Osteoblast (primary cell): ENCODE results near the gene CHST13. TPM values are rescaled to one million over a fixed set of nuclear protein-coding genes. Genes with fewer than 3 reads are reported as not detected.
A peak's percentile ranks its signal among the peaks of the same experiment; 100 is the strongest.

Source experiments
- DNase-seq: peaks from one replicate; pipeline ENCODE4 v3.0.0; 2011; ENCODE audit warnings: low spot score, mixed read lengths; ENCODE audit not compliant: insufficient read length; ENCODE audit errors: missing footprints
- H2AFZ ChIP-seq: 2 replicates; pipeline ENCODE4 v1.6.0; 2011; ENCODE audit warnings: mild to moderate bottlenecking, low read length
- H3K27ac ChIP-seq: 2 replicates; pipeline ENCODE4 v1.5.1; 2011; ENCODE audit warnings: mild to moderate bottlenecking, low read depth, low read length, moderate library complexity
- H3K27me3 ChIP-seq: 2 replicates; pipeline ENCODE4 v1.6.0; 2012; ENCODE audit warnings: mild to moderate bottlenecking, control low read depth, inconsistent platforms, low read length, moderate library complexity; ENCODE audit not compliant: insufficient read depth
- H3K36me3 ChIP-seq: 2 replicates; pipeline ENCODE4 v1.5.1; 2011; ENCODE audit warnings: mild to moderate bottlenecking, low read length, control low read depth, moderate library complexity; ENCODE audit not compliant: insufficient read depth
- H3K4me1 ChIP-seq: 2 replicates; pipeline ENCODE4 v1.5.1; 2011; ENCODE audit warnings: mild to moderate bottlenecking, low read length, control low read depth, moderate library complexity; ENCODE audit not compliant: insufficient read depth
- H3K4me2 ChIP-seq: 2 replicates; pipeline ENCODE4 v1.6.0; 2011; ENCODE audit warnings: mild to moderate bottlenecking, low read length; ENCODE audit not compliant: insufficient read depth
- H3K4me3 ChIP-seq: fragments of 200-600 bp; sonication (generic); 3 replicates; pipeline ENCODE4 v1.5.1; 2012; ENCODE audit warnings: mild to moderate bottlenecking, low read length, inconsistent platforms; ENCODE audit not compliant: insufficient read depth
- H3K79me2 ChIP-seq: 2 replicates; pipeline ENCODE4 v1.6.0; 2012; ENCODE audit warnings: mild to moderate bottlenecking, low read length, control low read depth, inconsistent platforms; ENCODE audit not compliant: insufficient read depth
- H3K9me3 ChIP-seq: 2 replicates; pipeline ENCODE4 v1.5.1; 2011; ENCODE audit warnings: low read depth, low read length, control low read depth
- H4K20me1 ChIP-seq: 2 replicates; pipeline ENCODE4 v1.6.0; 2012; ENCODE audit warnings: mild to moderate bottlenecking, low read length, control low read depth; ENCODE audit not compliant: insufficient read depth
- total RNA-seq: library from RNA; depleted of rRNA; stranded (reverse); fragments of >200 nt; gene quantifications from 2 replicates; pipeline ENCODE4 v1.2.3, GENCODE V29; 2012
- TF ChIP-seq, protein P1 (sequence below): IDR thresholded peaks from 2 replicates; pipeline ENCODE4 v1.5.1; 2011; ENCODE audit warnings: mild to moderate bottlenecking, low read depth, low read length, moderate library complexity; ENCODE audit errors: extremely low read depth

Gene CHST13
- total RNA-seq, 1 donor, result under 0.01 TPM

DNA sequence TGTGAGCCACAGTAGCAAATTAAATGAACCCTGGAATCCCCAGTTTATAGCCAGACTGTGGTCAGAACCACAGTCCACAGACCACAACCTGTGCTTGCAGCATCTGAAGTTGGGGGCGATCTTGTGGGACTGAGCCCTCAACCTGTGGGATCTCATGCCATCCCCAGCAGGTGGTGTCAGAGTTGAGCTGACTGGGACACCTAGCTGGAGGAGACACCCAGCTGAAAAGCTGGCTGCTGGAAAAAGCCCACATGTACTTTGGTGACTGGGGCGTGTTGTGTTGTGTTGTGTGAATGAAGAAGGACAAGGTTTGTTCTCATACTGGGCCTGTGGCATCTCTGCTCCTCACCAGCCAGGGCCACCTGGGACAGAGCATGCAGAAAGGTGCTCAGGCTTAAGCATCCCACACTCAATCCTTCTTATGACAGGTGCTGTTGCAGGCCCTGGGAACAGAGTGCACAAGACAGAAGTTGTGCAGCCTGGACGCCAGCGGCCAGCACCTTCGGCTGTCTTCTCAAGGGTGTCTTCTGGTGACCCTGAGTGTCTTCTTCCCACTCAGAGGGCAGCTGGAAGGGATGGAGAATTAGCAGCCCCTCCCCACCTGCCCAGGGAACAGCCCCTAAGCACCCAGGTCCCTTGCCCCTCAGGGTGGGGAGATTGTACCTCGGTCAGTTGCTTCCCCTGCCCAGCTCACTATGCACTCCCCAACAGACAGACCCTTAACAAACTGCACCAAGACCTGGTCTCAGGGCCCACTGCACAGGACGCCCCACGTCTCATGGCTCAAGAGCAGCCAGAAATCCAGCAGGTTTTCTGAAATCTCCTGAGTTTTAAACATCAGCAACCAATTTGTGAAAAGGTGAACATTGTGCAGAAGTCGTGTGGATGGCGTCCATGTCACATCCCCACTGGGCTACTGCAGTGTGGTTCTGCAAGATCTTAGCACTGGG, 4.2 kb upstream of the CHST13 start:
- DNase-seq, result peak; percentile 60
- Histone ChIP-seq H3K4me2 (no peak overlapping the region), H3K4me1 (no peaks in the 10 kb centered on the region), H2AFZ (no peak overlapping the region), H3K27ac (no peak overlapping the region), H3K27me3 (peaks cover 24% of the 10 kb centered on the region), H3K9me3 (no peaks in the 10 kb centered on the region), H3K4me3 (no peak overlapping the region), H4K20me1 (no peaks in the 10 kb centered on the region), H3K79me2 (no peaks in the 10 kb centered on the region), H3K36me3 (no peaks in the 10 kb centered on the region)
- TF ChIP-seq, protein P1, sequence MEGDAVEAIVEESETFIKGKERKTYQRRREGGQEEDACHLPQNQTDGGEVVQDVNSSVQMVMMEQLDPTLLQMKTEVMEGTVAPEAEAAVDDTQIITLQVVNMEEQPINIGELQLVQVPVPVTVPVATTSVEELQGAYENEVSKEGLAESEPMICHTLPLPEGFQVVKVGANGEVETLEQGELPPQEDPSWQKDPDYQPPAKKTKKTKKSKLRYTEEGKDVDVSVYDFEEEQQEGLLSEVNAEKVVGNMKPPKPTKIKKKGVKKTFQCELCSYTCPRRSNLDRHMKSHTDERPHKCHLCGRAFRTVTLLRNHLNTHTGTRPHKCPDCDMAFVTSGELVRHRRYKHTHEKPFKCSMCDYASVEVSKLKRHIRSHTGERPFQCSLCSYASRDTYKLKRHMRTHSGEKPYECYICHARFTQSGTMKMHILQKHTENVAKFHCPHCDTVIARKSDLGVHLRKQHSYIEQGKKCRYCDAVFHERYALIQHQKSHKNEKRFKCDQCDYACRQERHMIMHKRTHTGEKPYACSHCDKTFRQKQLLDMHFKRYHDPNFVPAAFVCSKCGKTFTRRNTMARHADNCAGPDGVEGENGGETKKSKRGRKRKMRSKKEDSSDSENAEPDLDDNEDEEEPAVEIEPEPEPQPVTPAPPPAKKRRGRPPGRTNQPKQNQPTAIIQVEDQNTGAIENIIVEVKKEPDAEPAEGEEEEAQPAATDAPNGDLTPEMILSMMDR, result no peak

DNA sequence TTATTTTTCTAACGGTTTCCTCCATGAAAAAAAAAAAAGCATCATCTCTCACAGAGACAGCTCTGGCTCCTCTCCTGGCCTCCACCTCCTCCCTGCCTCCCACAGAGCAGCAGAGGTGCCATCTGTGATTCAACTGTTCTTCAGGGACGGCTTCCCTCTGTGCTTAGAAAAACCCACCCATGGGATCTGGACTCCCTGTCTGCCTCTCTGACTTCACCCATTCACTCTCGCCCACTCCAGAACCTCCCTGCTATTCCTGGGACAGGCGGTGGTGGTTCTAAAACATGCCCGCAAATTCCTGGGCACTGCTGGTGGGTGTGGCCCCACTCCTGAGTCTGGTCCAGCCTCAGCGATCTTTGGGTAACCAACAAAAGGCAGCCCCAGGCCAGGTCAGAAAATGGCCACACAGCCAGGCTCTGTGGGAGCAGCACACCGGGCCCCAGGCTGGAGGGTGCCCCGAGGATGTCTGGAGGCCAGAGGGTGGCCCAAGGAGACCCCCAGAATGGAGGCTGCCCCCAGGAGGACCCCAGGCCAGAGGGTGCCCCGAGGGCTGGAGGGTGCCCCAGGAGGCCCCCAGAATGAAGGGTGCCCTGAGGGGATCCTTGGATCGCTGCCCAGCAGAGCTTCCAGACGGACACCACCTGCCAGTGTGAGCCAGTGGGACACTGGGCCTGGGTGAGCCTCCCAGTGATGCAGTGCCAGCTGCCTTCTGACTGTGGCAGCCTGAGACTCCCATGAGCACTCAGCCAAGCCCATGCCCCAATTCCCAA, 2.6 kb upstream of the CHST13 start:
- H3K27me3 ChIP-seq, result peaks cover 24% of the 10 kb centered on the region
- no peak overlapping the region for H2AFZ ChIP-seq
- H3K27ac ChIP-seq, result no peak overlapping the region
- H4K20me1 ChIP-seq, result no peaks in the 10 kb centered on the region
- no peaks in the 10 kb centered on the region for H3K36me3 ChIP-seq
- DNase-seq, result peak; percentile 76
- H3K4me3 ChIP-seq, result no peak overlapping the region
- H3K4me2 ChIP-seq, result no peak overlapping the region
- no peaks in the 10 kb centered on the region for H3K79me2 ChIP-seq
- TF ChIP-seq, protein P1, result no peak
- H3K4me1 ChIP-seq, result no peaks in the 10 kb centered on the region
- H3K9me3 ChIP-seq, result no peaks in the 10 kb centered on the region

DNA sequence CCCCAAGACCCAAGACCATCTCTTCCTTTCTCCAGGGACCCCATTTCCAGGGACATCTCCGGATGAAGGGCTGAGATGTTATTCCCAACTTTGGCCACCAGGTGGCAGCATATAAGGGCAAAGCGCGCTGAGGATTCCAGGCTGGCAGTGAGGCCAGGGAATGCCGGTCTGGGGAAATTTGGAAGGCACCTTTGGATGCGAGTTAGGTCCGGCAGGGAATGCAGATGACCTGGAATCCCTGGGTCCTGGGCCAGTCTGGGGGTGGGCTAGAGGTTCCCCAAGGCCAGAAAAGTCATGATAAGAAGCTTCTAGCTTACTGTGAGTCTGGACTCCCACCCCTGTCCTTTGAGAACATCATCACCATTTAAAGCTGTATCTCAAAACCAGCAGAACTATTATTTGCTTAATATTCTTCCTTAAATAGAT, 1.6 kb upstream of the CHST13 start:
- Histone ChIP-seq H4K20me1 (no peaks in the 10 kb centered on the region), H2AFZ (no peak overlapping the region), H3K36me3 (no peaks in the 10 kb centered on the region), H3K27me3 (peaks cover 24% of the 10 kb centered on the region), H3K4me1 (no peaks in the 10 kb centered on the region), H3K79me2 (no peaks in the 10 kb centered on the region), H3K27ac (no peak overlapping the region), H3K4me2 (no peak overlapping the region), H3K4me3 (no peak overlapping the region), H3K9me3 (no peaks in the 10 kb centered on the region)
- TF ChIP-seq, protein P1, result peak; percentile 81
- DNase-seq, result peak; percentile 99
